ENCODE measurements around the gene GUCY2F.

DNA sequence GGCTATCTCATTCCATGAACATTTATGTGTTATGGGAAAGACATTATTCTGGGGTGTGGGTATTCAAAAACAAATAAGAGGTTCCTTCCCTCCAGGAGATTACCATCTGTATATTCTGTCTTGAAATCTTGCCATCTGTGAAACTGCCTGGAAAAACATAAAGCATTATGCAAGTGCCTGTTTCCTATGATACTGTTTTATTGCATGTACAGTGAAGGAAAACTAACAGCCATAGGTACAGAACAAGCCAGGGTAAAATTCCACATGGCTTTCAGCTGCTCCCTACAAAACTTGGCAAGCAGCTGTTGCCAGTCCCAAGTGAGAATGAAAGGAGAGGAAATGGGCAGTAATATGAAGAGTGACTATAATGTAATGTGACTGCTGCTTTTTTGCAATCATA, 136.0 kb downstream of the GUCY2F start:
- TF ChIP-seq EZH2 (IDR thresholded peaks at IDR 0.05; ENCODE audit: borderline replicate concordance, low read depth, low read length, severe bottlenecking), result no peak
- TF ChIP-seq, protein P1, sequence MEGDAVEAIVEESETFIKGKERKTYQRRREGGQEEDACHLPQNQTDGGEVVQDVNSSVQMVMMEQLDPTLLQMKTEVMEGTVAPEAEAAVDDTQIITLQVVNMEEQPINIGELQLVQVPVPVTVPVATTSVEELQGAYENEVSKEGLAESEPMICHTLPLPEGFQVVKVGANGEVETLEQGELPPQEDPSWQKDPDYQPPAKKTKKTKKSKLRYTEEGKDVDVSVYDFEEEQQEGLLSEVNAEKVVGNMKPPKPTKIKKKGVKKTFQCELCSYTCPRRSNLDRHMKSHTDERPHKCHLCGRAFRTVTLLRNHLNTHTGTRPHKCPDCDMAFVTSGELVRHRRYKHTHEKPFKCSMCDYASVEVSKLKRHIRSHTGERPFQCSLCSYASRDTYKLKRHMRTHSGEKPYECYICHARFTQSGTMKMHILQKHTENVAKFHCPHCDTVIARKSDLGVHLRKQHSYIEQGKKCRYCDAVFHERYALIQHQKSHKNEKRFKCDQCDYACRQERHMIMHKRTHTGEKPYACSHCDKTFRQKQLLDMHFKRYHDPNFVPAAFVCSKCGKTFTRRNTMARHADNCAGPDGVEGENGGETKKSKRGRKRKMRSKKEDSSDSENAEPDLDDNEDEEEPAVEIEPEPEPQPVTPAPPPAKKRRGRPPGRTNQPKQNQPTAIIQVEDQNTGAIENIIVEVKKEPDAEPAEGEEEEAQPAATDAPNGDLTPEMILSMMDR (IDR thresholded peaks at IDR 0.05; ENCODE audit: extremely low read depth in 1 of 2, insufficient read depth in 1 of 2, low read depth in 1 of 2, low read length in 2 of 2), result no peak
- no peak for TF ChIP-seq POLR2A (IDR thresholded peaks at IDR 0.05; ENCODE audit: low read depth, low read length)
- no peak for TF ChIP-seq FOS (IDR thresholded peaks at IDR 0.05; ENCODE audit: borderline replicate concordance, insufficient read depth, low read length)

Measured in endothelial cell of umbilical vein (primary cell).